Hematopoietic multipotent progenitor cell treated with erythropoietin and hydrocortisone succinate and interleukin-3 and kit ligand, for 15 days (in vitro differentiated cells): Measurements from ENCODE around the gene POU2F3.

Experiments
- DNase-seq: peaks from one replicate; pipeline ENCODE4 v3.0.0-alpha.2; 2015; ENCODE audit warnings: low spot score

Gene POU2F3

DNA sequence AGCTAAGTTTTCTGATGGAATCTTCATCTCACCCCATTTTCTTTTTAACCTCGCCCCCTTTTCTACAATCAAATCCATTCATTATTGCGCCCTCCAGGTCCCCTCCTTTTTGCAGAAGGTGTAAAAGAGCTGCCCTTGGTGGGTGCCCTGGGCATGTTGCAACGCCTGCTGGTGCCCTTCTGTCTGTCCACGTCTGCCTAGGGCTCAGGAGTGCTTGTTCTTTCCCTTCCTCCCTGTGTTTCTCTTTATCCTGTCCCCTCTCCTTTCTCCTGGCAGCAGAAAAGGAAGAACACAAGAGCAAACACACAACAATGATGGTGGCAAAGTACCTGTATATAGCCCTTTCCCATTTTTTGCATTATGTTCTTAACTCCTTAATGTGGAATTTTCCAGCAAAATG is 79.0 kb downstream of the POU2F3 start:
- DNase-seq = no peak

- no peak for DNase-seq
These were observed 85.2 kb downstream of the POU2F3 start, which contains the start of gene TLCD5 for GRCh38 chr11:120324932-120325810. TLCD5 (plus strand) TSS chr11:120325299; CDS start chr11:120327442, 2,143 bp downstream.

GRCh38 chr11:120326228-120326627 is 86.3 kb downstream of the POU2F3 start:
- no peak for DNase-seq

DNA sequence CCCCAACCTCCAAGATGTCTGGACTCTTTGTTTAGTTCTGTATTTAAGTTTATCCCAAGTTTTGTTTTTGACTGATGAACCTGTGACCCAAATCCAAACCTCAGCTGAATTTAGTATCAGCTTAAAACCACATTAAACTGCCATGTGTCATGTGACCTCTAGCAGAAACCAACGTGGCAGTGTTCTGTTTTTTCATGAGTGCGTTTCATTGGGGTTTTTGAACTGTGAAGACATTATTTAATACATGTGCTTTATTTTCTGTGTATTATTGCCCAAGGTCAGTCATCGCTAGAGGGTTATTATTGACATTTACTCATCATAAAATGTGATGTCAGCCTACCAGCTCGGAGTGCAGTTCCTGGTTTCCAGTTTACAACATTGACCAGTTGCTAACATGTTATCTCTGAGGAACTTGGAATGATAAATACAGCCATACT is 86.9 kb downstream of the POU2F3 start:
- no peak for DNase-seq

DNA sequence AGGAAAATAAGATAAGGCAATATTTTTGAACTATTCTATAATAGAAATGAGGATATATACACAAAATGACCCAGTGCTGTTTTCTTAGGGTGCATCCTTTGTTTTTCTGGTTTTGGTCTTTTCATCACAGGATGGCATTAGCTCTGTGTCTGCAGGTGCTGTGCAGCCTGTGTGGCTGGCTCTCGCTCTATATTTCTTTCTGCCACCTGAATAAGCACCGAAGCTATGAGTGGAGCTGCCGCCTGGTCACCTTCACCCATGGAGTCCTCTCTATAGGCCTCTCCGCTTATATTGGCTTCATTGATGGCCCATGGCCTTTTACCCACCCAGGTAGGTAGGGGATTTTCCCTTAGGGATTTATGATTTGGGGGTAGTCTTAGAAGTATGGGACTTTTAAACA is 87.4 kb downstream of the POU2F3 start:
- DNase-seq = no peak

DNA sequence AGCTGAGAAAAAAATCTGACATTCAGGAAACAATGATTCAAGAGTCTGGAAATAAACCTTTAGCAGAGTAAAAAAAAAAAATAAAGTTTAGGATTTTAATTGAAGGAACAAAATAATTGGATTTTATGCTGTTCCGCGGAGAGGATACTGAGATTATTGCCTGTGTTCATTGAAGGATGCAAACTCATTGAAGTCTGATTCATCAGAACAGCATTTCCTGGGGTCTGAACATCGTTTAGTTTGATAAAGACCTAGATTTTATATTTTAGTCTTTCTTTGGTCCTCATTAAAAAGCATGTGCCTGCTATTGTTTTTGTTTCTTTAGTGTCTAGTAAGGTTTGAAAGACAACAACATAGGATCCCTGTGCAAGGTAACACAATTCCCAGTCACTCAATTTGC is 89.6 kb downstream of the POU2F3 start:
- DNase-seq = no peak

GRCh38 chr11:120330045-120330444 is 90.1 kb downstream of the POU2F3 start:
- DNase-seq = no peak

- DNase-seq = no peak
These were observed 91.5 kb downstream of the POU2F3 start for GRCh38 chr11:120331301-120331996.

- no peak for DNase-seq
These were observed 93.1 kb downstream of the POU2F3 start for GRCh38 chr11:120332822-120333716.

DNA sequence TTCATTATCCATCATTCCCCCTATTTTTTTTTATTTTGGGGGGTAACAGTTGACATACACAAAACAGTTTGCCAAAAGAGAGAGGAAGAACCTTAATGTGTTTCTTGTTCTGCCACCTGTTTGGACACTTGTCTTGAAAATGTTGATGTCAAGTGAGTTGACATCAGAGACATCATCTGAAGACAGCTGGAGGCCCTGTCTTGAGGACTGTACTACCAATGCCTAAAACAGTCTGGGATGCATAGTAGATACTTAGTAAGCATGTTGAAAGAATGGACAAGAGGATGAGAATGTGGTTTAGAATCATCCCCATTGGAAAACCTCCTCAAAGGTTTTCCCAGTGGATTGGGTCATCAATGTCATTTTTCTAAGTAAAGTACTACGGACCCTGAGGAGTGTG is 93.9 kb downstream of the POU2F3 start:
- DNase-seq = no peak

DNA sequence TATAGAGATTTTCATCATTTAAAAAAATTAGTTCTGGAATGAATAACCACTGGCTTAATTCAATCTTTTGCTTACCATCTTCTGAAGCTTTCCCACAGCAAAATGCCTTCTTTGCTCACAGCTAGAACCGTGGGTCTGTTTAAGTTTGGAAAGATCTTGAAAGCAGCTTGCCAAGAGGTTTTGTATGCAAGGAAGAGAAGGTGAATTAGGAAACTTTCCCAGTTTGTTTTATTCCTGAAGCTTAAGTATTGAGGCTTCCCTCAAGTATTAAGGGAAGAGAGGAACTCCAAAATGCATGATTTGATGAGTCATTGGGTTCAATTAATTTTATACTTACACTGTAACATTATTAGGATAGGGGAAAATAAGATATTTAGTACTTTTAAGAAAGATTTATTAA is 94.4 kb downstream of the POU2F3 start:
- no peak for DNase-seq

GRCh38 chr11:120334894-120335462 is 95.0 kb downstream of the POU2F3 start:
- DNase-seq = peak; percentile 86

DNA sequence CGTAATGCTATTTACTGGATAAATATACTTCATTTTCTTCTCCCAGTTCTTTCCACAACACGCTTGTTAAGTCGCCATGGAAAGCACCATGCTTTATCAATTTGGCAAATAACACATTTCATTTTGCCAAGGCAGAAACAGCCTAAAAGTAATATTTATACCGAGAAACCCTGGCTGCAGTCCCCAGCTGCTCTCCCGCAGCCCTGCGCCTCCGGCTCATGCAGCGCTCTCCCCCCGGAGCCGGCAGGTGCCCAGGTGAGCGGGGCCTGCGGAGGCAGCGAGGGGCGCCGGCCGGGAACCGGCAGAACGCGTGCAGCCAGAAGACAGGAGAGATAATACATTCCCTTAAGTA is 95.6 kb downstream of the POU2F3 start:
- peak; percentile 30 for DNase-seq

DNA sequence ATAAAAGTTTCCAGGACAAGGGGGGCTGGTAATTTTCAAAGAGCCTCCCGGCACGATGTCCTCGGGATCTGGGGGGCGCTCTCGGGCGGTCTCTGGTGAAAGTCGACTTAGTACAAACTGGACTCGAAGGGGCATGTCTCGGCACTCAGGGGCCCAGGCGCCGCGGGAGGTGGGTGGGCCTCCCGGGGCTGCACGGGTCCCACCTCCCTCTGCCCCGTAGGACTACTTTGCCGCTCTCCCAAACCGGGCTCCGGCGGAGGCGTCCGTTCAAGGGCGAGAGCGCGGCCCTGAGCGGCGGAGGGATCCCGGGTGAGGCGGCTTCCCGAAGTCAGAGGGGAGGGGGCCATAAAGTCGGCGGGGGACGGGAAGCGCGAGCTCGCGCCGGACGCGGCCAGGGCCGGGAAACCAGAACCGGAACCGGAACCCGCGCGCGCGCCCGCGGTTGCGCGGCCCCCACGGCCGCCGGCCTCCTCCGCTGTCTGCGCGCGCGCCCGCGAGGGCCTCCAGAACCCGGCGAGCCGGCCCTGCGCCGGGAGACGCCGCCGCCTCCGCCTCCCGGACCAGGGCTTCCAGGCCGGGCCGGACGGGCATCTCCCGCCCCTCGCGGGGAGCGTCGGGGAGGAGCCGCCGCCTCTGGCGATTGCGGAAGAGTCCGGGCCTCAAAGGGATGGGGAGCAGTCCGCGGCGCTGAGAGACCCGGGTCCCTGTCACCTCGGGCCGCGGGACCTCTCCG is 96.1 kb downstream of the POU2F3 start, which contains the start of gene ARHGEF12:
ARHGEF12 (plus strand) TSS at position 506 of the 733 bp plus-strand sequence. CDS start 831 bp downstream, outside the sequence.
- peak; percentile 86 for DNase-seq

DNA sequence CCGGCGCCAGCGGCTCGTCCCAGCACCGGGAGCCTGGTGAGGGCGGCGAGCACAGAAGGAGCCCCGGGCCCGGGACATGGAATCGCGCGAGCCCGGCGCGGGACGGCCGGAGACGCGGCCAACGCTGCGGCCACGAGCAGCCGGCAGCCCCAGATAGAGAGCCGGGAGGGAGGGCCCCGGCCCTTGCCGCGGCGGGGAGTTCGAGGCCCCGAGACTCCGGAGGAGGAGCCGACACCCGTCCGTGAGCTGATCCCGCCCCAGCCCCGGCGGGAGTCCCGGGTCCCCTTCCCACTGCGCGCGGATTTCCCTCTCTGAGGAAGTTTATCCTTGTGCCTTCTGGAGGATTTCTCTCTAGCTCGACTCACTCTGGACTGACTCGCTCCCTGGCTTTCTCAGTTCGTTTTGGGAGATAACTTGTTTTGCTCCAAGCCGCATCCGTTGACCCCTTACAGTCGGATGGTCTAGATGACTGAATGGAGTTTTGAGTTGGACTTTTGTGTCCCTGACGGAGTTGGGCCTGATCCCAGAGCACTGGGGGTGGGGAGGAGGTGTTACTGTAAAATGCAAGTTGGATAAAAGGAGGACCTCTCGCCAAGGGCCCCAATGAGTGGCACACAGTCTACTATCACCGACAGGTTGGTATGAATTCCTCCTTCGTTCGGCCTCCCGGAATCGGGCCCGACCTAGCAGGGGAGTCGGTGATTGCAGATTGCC is 96.9 kb downstream of the POU2F3 start:
- peak; percentile 62 for DNase-seq

DNA sequence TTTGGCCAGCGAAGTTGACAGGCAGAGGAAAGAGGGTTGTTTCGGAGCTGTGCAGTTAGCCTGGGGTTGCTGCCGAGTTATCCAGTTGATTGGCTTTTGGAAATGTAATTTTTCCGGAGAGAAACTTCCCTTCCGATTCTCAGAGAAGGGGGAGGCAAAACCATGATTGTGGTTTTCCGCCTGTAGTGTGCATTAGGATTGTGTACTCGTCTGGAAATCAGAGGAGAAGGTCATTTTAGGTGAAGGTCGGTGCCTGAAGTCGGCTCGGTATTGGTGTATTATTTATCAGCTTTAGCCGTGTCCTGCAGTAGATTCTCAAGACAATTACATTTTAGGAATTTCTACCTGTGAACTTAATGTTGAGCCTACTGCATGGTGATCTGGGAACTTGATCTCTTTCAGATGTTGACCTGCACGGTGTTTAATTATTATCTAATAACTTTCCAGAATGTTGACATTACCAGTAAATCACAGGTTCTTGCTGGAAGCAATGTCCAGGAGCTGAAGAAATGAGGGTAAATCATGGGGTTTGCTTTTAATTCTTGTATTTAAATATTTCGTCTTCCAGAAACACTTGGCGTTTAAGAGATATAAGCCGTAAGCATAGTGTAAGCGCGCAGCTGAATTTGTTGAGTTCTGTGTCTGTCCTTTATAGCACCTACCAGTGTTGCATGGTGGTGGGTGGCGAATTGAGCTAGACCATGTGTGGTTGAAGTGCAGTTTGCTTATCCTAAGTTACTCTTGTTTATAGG is 97.6 kb downstream of the POU2F3 start:
- DNase-seq = peak; percentile 49

DNA sequence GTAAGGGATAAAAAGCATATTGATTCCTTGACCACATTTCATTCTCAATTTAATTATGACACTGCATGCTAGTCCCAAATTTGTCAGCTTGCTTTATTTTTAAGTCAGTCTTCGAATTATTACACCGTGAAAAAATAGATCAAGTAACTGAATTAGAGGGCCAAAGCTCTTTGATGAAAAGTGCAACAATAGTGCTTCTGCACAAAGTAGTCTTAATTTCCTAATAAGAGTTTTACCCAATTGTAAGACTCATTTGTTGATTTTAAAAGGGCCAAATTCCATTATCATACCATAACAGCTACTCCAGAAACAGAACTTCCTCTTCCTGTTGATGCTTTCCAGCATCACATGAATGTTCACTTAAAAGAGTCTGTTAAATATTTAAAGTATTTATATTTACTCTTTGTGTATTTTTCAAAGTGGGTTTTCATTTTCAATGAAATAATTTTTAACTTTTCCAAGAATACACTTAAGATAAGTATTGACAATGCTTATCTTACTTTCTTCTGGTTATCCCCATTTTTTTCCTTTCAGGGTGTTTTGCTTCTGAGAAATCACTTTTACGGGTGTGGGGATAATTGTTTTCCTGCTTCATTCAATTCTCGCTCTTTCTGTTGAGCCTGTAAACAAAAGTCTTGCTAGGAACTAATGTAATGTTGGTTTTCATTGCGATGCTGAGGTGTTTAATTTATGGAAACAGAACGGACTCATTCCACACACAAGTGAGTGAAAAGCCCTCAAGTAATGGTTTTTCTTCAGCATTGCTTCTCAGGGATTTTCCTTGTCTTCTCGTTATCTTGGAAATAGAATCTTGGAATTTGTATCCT is 98.4 kb downstream of the POU2F3 start:
- DNase-seq = peak; percentile 53

DNA sequence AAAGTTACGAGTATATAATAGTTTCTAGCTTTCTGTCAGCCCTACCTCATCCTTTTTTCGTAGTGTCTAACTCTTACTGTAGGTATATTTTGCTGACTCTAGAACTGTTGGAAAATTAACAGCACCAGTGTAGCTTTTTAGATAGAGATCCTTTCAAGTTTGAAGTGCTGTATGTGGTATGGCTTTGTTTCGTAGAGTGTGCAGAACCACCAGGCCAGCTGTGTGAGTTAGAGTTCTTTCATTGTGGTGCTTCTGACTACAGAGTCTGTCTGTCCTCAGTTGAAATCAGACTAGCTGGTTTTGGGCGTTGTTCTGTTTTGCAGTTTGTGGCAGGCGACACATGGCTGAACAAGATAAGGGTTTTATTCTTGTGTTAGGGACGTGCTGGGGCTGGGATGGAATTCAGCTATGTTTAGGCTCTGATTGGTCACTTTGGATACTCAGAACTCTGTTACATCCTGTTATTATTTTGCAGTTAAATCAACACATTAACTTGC is 99.5 kb downstream of the POU2F3 start:
- DNase-seq = peak; percentile 96

DNA sequence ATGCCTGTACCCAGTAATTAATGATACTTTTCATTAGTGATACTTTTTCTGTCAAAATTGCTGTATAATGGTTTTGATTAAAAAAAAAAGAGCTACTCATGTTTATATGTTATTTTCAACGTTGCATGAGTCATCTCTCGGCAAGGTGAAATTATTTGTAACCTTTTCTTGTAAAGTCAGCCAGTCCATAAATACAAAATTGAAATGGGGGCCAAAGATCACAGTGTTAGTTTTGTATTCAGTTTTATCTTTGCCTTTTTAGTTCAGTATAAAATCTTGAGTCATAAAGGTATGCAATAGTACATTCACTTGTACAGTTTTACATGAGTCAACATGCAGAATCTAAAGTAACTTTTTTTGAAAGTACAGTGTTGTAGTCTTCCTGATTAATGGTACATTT is 100.6 kb downstream of the POU2F3 start:
- DNase-seq = peak; percentile 82
